ENCODE results near the gene TGFB3.

DNA sequence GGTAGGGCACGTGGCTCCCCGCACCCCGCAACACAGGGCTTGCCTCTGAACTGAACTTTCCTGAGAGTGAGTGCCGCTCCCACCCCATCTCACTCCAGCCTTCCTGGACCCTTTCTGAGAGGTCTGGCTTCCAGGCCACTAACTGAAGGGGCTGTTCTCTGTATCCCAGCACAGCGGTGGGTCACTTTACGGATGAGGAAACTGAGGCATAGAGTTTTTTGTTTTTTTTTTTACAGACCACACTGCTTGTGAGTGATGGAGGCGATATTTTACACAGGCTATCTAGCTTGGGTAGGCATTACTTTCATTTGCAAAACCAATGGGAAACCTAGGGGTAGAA is 1.2 kb upstream of the TGFB3 start:
- TF ChIP-seq POLR2A (IDR thresholded peaks at IDR 0.05; ENCODE audit: low read depth, low read length) (no peak), POLR2AphosphoS5 (IDR thresholded peaks at IDR 0.05; ENCODE audit: low read depth, low read length) (no peak), TAF1 (IDR thresholded peaks at IDR 0.05; ENCODE audit: borderline replicate concordance, low read depth, low read length) (no peak)
